Stimulated activated CD8-positive, alpha-beta memory T cell treated with anti-CD3 and anti-CD28 coated beads, Interleukin-12 subunit alpha, Interleukin-12 subunit beta, amount 100 ng/mL, for 24 hours (primary cell): ENCODE results near the gene TMEM115.

Experiments used
- DNase-seq: peaks from one replicate; pipeline ENCODE4 v3.0.0-alpha.2; 2020; ENCODE audit errors: extremely low read depth

The TMEM115 gene

GRCh38 chr3:50358911-50359759, at the start of gene TMEM115:
TMEM115 (minus strand) TSS chr3:50359521; CDS start chr3:50359063, 458 bp downstream.
- peak; percentile 86 for DNase-seq

- no peak for DNase-seq
Observed at GRCh38 chr3:50408443-50408944, 49.2 kb upstream of the TMEM115 start.

GRCh38 chr3:50406487-50406886, 47.2 kb upstream of the TMEM115 start:
- DNase-seq = no peak

GRCh38 chr3:50405249-50405648, 45.9 kb upstream of the TMEM115 start:
- no peak for DNase-seq

- no peak for DNase-seq
Observed at GRCh38 chr3:50401978-50402595, 42.8 kb upstream of the TMEM115 start.

- DNase-seq = no peak
Observed at GRCh38 chr3:50396502-50396901, 37.2 kb upstream of the TMEM115 start.

- DNase-seq = no peak
Observed at GRCh38 chr3:50395070-50395860, 35.9 kb upstream of the TMEM115 start.

GRCh38 chr3:50393061-50393460, 33.7 kb upstream of the TMEM115 start:
- no peak for DNase-seq

- DNase-seq = no peak
Observed at GRCh38 chr3:50392101-50392715, 32.9 kb upstream of the TMEM115 start.

GRCh38 chr3:50390508-50391224, 31.3 kb upstream of the TMEM115 start:
- DNase-seq = no peak

GRCh38 chr3:50389414-50389767, 30.1 kb upstream of the TMEM115 start:
- no peak for DNase-seq

- no peak for DNase-seq
Observed at GRCh38 chr3:50388720-50389413, 29.5 kb upstream of the TMEM115 start.

- no peak for DNase-seq
Observed at GRCh38 chr3:50388016-50388719, 28.8 kb upstream of the TMEM115 start.

GRCh38 chr3:50385754-50386153, 26.4 kb upstream of the TMEM115 start:
- DNase-seq = no peak

- no peak for DNase-seq
Observed at GRCh38 chr3:50383750-50384149, 24.4 kb upstream of the TMEM115 start.

- no peak for DNase-seq
Observed at GRCh38 chr3:50382722-50383121, 23.4 kb upstream of the TMEM115 start.

- no peak for DNase-seq
Observed at GRCh38 chr3:50381383-50381782, 22.1 kb upstream of the TMEM115 start.

- DNase-seq = no peak
Observed at GRCh38 chr3:50380405-50381085, 21.2 kb upstream of the TMEM115 start.

GRCh38 chr3:50378757-50379156, 19.4 kb upstream of the TMEM115 start:
- no peak for DNase-seq
